OCI-LY3 (cell line): ENCODE measurements around the gene CALHM5.

ENCODE experiments used
- CTCF ChIP-seq: fragments of 200-600, 300-600 bp; sonication (generic); IDR thresholded peaks from 2 replicates; pipeline ENCODE4 v1.5.1; 2014; ENCODE audit warnings: antibody characterized with exemption, low read length, low read depth
- EZH2phosphoT487 ChIP-seq: fragments of 200-600 bp; shearing (Covaris generic); IDR thresholded peaks from 2 replicates; pipeline ENCODE4 v1.6.1; 2018; ENCODE audit warnings: antibody characterized with exemption, mixed run types, low read depth

GRCh38 chr6:116553451-116553850 lies 42.0 kb downstream of the CALHM5 start, which contains the start of gene CALHM4:
- TF ChIP-seq EZH2phosphoT487, result no peak
- no peak for TF ChIP-seq CTCF
